HG03139 (cell line): ENCODE results near the gene MRGPRG.

Experiments
- ATAC-seq: cut with Tn5 transposase; IDR thresholded peaks from one replicate; pipeline ENCODE4 v1.9.1; 2021; ENCODE audit not compliant: unreplicated experiment

MRGPRG gene

GRCh38 chr11:3207526-3208189, 11.0 kb downstream of the MRGPRG start:
- ATAC-seq, result no peak

GRCh38 chr11:3206922-3207204, 11.8 kb downstream of the MRGPRG start:
- ATAC-seq, result no peak

GRCh38 chr11:3206156-3206921, 12.3 kb downstream of the MRGPRG start:
- no peak for ATAC-seq

- ATAC-seq, result no peak
These were observed 13.1 kb downstream of the MRGPRG start for GRCh38 chr11:3205261-3206155.

- ATAC-seq, result no peak
These were observed 14.2 kb downstream of the MRGPRG start for GRCh38 chr11:3204141-3205015.

GRCh38 chr11:3203221-3204043, 15.2 kb downstream of the MRGPRG start:
- ATAC-seq, result no peak

- ATAC-seq, result no peak
These were observed 15.9 kb downstream of the MRGPRG start for GRCh38 chr11:3202759-3203158.

GRCh38 chr11:3202305-3202704, 16.3 kb downstream of the MRGPRG start:
- no peak for ATAC-seq

- no peak for ATAC-seq
These were observed 16.9 kb downstream of the MRGPRG start for GRCh38 chr11:3201677-3202181.

- ATAC-seq, result no peak
These were observed 17.5 kb downstream of the MRGPRG start for GRCh38 chr11:3201112-3201581.

GRCh38 chr11:3200388-3201111, 18.1 kb downstream of the MRGPRG start:
- ATAC-seq, result no peak

GRCh38 chr11:3199537-3200295, 18.9 kb downstream of the MRGPRG start:
- ATAC-seq, result no peak

- ATAC-seq, result no peak
These were observed 19.8 kb downstream of the MRGPRG start for GRCh38 chr11:3198815-3199214.

- ATAC-seq, result no peak
These were observed 20.6 kb downstream of the MRGPRG start for GRCh38 chr11:3197878-3198528.

- ATAC-seq, result no peak
These were observed 21.4 kb downstream of the MRGPRG start for GRCh38 chr11:3197044-3197695.

GRCh38 chr11:3196161-3197043, 22.2 kb downstream of the MRGPRG start:
- no peak for ATAC-seq
